Fibroblast of the conjunctiva (primary cell): ENCODE measurements around the gene AMIGO3.

Experiments
- DNase-seq: peaks from one replicate; pipeline ENCODE4 v3.0.0-alpha.2; 2010; ENCODE audit warnings: low read depth

AMIGO3 gene

DNA sequence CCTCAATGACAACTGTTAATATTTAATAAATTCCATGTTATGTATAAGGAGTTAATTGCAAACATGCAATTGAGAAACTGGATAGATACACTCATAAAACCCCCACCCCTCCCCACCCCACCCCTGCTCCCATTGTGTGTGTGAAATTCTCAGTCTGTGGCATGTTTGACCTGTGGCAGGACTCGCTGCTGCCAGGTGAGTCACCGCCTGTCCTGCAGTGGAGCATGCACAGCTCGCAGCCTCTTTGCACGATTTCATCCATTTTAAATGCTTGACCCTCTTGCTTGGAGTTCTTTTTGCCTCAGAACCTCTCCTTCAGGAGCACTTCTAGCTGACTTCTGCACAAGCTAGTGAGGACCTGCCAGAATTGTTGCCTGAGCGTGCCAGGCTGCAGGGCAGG is 50.6 kb downstream of the AMIGO3 start:
- no peak for DNase-seq

DNA sequence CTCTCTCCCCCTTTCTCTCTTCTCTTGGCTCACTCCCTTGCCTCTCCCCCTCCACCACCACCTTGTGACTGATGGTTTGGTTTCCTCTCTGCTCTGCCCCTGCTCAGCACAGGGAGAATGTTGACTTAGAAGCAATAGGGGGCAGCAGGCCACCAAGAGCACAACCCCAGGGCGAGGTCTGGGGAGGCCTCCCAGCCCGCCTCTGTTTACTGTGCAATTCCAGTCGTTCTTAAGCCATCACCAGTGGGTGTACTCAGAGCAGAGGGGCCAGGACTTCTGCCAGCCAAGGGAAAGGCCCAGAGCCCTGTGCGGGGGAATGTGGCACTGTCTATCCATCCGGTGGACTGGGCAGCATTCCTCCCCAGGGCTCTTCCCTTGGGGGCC is 51.1 kb downstream of the AMIGO3 start:
- DNase-seq = no peak

DNA sequence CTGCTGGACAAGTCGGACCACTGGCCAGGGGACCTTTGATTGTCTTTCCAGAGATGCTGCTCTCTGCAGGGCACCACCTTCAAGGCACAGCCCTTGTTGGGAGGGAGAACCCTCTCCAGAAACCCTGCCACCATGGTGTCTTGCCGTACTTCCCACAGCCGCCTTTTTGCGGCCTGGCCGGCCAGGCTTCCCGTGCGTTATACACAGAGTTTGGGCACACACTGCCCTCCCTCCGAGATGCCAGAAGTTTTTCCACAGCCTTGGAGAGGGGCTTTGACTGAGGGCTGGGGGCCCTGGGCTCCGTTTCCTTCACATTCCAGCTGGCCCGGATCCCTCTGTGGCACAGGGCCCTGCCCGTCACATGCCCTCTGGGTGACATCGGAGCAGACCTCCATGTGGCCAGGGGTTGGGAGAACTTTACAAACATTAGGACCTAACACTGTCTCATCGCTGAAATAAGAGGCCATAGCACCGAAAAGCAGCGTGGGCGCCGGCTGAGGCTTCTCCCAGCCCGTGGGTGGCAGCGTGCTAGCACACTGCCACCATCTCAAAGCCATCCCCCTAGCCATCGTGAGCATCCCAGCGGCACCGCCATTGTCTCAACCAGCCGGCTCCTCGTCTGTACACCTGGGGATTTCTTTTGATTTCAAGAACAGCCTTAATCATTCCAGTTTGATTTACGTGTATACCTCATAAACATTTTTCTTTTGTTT is 51.6 kb downstream of the AMIGO3 start:
- no peak for DNase-seq
